GM21528 (cell line): Measurements from ENCODE around the gene SPR.
"Not testable (repeated sequence)": the region's sequence is repeated elsewhere in the genome, so short reads cannot be mapped to it uniquely, and the experiment has no call there.

Experiments used
- ATAC-seq: cut with Tn5 transposase; IDR thresholded peaks from one replicate; pipeline ENCODE4 v1.9.1; 2021; ENCODE audit warnings: mild to moderate bottlenecking, moderate library complexity; ENCODE audit not compliant: unreplicated experiment, low FRiP score

SPR gene

DNA sequence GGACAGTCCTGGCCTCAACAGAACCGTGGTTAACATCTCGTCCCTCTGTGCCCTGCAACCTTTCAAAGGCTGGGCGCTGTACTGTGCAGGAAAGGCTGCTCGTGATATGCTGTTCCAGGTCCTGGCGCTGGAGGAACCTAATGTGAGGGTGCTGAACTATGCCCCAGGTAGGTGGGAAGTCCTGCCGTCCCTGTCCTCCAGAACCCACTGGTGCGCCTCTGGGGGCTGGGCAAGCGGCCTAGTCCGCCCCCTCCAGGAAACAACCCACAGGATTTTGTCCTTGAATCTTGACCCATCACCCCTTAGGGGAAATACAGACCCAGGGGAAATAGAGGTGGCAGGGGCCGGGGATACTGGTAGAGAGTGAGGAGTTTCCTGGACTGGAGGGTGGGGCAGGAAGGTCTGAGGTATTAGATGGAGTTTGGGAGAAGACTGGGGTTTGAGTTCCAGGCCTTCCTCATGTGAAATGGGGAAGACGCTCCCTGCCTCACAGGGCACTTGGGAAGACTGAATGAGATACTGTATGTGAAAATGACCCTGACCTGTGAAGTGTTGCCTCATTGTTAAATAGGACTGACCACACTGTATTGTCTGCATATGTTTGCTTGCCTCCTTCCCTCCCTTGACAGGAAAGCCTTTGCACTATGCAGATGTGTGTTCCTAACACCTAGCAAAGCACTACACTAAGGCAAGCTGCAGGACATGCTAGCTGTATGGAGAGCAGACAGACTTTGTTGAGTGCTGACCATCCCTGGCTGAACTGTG is 1.4 kb downstream of the SPR start:
- ATAC-seq: no peak

DNA sequence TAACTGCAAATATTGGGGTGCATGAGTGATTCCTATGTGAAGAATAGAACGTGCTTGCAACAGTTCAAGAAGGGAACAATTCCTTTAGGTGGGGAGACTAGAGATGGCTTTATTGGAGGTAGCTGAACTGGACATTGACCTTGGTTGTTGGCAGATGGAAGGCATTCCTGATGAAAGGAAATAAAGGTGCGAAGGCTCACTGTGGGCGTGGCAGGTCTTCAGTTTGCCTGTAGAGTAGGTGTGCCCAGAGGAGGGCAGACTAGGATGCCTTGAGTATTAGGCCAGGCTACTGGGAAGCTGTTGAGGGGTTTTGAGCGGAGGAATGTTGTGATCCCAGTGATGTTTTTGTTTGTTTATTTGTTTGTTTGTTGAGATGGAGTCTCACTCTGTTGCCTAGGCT is 2.8 kb downstream of the SPR start:
- ATAC-seq: no peak

DNA sequence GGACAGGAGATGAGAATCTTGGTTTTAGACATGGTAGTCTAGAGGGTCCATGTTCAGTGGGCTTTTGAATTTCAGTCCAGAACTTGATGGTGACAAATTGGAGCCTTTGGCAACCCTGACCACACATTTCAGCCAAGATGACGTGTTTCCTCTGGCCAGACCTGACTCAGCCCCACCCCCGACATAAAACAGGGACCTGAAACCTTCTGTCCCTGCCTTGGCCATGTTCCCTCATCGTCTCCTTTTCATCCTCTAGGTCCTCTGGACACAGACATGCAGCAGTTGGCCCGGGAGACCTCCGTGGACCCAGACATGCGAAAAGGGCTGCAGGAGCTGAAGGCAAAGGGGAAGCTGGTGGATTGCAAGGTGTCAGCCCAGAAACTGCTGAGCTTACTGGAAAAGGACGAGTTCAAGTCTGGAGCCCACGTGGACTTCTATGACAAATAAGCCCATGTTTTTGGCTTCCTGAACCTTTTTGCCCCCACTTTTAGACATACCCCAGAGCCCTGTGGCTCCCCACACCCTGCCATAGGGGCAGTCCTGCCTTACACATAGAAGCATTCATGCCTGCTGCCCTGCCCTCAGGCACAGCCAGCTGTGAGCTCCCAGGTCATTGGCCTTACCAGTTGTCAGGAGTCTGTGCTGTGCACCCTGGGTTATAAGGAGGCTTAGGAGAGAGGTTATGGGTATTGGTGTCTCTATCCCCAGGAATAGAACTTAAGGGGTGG is 4.0 kb downstream of the SPR start:
- no peak for ATAC-seq

DNA sequence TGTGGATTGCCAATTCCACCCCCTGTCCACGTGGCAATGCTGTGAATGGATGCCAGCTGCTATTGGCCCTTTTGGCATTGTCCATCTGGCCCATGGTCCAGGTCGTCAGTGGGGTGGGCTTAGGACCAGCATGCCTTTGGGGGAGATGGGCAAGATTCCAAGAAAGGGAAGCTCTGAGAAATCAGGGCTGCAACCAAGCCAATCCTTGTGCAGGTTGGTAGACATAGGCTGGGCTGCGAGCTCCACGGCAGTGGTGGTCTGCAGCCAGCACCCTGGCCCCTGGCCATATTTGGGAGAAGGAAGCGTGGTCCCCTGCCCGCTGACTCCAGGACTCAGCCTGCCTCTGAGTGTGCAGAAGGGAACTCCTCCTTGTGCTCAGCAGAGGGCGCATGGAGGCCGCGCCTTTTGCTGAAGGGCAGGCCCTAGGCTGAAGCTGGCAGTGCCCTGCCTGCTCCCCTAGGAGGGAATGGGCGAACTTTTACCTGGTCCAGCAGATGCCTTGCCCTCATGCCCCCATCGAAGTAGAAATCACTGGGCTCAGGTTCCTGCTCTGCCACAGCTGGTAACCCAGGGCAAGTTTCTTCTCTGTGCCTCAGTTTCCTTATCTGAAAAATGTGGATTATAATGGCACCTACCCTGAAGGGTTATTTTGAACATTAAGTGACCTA is 5.4 kb downstream of the SPR start:
- peak; percentile 57 for ATAC-seq

DNA sequence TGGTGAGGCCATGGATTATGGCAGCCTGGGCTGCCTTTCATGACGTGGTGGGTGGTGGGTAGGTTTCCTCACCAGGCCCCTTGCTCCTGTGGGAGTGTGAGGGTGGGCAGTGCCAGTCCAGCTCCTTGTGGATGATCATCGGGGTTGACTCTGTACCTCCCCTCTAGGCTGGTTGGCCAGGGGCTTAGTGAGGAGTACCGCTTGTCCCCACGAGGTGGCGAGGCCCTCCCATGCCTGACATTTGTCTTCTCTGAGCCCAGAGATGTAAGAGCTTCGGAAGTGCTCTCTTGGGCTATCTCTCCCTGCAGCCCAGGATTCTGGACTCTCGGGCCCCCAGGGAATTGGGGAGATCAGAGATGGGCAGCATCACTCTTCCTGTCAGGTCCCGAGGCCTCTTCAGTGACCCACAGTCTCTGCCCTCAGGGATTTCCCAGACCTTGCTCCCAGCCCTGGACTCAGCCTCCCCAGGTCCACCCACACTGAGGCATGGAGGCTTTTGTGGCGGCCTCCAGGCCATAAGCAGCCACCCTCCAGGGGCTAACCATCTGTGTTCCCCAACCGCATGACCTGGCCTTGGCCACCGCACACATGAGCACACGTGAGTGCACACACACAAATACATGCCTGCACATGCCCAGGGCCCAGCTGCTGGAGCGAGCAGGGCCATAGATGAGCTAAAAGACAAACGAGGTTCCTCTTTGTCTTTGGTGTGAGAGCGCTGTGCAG is 6.5 kb downstream of the SPR start:
- peak; percentile 71 for ATAC-seq

DNA sequence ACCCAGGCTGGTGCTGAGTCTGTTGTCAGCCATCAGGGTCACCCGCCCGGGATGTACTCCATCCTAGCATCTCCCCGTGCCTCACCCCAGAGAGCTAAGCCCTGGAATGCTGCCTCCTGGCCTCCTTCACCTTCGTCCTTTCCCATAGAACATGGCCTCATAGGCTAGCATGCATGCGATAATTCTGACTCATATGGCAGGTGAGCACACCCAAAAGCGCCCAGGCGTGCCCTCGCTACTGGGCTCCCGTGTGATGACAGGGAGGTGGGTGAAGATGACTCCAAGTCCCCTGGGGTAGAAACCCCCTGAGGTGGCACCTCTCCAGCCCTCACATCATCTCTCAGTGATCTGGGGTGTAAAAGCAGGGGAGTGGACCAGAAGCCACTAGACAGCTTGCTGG is 7.3 kb downstream of the SPR start:
- no peak for ATAC-seq

DNA sequence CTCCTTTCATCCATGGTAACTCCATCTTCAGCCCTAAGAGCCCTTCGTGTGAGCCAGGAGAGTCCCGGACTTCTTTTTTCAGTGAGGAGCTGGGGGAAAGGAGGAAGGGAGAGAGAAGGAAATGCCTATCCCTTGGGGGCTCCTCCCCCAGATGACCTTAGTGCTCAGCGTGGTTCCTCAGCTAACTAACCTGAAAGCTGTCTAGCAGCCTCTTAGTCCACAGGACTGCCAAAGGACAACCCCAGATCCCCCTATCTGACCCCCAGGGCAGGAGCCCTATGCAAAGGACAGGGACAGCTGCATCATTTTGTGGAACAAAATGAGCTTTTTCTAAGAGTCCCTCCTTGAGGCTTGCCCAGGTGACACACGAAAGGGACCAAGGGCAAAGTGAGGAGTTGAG is 7.9 kb downstream of the SPR start:
- ATAC-seq: no peak

DNA sequence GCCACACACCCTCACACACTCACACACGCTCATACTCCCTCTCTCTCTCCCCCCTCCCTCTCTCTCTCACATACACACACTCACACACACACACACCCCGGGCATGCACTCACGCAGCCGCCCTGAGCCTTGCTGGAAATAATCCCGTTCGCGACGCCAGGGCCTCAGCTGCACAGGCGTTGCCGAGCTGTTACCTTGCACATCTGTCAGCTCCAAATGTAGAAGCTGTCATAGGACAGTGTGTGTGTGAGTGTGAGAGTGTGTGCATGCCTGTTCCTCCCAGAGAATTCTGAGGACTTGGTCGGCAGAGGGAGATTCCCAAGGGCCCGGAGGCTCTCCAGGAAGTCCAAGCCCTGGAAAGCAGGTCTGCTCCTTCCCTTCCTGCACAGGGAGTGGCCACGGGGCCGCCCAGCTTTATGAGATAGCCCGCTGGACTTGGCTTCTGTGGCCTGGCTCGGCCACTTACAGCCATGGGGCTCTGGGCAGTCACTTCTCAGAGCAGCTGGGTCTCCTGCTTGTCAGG is 8.6 kb downstream of the SPR start:
- ATAC-seq: no peak

DNA sequence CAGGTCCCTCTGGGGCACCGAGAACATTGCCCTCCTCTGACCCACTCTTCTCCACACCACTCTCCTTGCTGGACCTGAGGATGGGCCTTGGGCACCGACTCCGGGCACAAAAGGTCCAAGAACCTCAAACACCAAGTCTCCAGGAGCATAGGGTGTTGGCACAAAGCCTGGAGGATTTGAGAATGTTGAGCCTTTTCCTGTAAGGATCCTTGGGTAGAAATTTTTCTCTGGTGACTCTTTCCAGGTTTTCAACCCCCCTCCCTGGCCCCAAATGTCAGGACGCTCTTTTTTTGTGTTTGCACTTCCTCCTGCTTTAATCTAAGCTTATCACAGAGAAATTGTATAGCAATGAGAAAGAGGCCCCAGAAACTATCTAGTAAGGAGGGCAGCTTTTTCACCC is 9.2 kb downstream of the SPR start:
- ATAC-seq: no peak

DNA sequence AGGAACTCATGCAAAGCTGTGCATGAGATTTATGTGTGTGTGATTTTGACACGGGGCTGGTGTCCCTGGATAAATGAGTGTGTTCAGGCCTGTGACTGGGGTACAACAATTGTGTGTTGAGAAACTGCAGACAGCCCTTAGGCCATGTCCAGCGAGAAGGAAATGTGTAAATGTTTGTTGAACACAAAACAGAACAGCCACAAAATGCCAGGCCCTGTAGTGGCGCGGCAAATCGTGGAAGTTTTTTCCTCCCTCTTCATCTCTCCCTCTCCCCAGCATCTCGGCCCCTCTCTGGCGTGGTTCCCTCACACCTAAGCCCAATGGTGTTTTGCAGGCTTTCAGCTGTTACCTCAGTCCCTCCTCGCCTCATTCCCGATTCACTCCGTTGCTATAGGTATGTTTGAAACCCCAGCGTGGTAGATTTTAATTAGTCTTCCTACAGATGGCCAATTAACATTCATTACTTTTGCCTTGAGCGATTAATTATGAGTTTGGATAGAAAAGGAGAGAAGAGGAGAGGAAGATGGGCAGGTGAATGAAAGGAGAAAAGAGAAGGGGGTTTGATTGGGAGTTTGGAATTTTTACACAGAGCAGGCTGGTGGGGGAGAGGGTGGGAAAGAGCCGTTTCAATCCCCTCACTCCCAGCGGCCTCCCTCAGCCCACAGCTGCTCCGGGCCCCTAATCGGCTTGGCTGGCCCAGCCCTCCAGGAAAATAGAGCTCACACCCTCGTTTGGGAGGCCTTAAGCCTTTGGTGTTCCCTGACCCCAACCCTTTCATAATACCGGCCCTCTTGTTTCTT is 10.8 kb downstream of the SPR start:
- no peak for ATAC-seq

DNA sequence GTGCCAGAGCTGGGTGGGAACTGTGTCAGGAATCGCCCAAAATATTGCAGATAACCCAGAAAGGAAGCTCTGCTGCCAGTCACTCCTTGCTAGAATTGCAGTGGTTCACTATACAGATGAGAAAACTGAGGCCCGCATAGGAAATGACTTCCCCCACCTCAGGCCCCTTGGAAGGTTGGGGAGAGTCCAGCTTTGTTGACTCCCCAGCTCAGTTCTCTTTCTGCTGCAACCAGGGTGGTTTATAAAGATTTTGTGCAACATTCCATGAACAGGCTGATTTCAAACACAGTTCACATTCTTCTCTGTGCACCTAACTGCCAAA is 11.3 kb downstream of the SPR start:
- no peak for ATAC-seq

DNA sequence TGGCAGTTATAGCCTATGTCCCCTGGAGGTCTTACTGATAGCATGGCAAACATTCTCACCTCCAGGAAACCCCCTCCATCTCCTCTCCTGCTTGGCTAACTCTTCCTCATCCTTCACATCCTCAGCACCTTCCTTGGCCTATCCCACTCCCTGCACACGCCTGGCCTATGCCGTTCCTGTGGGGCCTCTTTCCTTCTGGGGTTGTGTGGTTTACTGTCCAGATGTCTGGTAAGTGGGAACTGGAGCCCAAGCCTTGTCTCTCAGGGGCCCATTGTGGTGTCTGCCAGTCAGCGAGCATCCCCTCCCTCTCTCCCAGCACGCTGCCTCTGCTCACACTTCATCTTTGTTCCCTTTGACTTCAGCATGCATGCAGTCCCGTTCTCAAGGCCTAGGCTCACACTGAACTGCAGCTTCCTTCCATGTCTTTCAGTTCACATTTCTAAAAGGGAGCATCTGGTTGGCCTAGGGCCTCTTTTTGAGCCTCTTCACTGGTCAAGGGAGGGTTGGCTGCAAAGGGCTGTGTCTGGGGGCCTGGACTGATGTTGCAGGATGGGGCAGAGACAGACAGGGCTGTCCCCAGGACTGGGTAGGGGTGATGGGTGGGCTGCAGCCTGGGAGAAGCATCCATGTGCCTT is 13.1 kb downstream of the SPR start:
- ATAC-seq: no peak

DNA sequence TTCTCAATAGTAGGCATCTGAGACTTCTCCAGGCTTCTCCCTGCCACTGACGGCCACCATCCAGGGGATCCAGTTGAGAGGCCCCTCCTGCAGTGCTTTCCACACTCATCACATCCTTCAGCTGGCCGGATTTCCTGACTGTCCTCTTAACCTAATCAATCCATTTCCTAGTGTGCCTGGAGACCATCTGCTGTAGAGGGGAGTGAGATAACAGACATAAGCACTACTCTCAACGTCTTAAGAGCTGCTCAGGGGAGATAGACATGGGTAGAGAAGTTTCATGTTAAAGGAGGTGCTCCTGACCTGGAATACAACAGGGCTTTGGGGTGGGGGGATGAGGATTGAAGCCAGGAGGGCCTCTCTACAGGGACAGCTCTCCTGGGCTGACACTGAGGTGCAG is 14.2 kb downstream of the SPR start:
- ATAC-seq: no peak

DNA sequence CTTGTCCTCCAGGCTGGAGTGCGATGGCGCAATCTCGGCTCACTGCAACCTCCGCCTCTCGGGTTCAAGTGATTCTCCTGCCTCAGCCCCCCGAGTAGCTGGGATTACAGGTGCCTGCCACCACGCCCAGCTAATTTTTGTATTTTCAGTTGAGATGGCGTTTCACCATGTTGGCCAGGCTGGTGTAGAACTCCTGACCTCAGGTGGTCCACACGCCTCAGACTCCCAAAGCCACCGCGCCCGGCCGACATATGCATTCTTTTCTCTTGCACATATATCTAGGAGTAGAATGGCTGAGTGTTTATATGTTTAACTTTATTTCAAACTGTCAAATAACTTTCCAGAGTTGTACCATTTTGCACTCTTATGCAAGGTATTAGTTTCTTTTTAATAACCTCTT is 20.2 kb downstream of the SPR start:
- not testable (repeated sequence) for ATAC-seq

DNA sequence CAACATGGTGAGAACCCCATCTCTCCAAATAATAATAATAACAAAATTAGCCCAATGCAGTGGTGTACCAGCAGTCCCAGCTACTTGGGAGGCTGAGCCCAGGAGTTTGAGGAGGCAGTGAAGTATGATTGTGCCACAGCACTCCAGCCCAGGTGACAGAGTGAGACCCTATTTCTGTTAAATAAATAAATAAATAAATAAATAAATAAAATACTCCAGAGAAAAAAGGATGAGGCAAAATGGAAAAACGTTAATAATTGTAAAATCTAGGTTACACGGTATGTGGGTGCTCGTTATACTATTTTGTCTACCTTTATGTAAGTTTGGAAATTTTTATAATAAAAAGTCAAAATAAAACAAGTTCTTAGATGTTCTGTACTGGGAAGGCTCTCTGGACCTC is 21.5 kb downstream of the SPR start:
- no peak for ATAC-seq

DNA sequence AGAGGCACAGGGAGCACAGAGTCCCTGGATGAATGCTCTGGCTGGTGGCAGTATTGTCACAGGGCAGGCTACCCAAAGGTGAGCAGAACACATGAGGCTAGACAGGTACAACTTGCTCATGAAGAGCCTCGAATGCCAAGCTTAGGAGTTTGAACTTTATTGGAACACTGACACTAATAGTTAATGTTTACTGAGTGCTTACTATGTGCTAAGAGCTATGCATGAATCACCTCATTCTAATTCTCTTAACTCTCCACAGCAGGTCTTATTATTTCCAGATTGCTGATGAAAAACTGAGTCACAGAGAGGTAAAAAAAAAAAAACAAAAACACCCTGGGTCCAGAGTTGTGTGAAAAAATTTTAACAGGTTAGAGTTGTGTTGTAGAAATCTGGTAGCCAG is 24.0 kb downstream of the SPR start:
- ATAC-seq: no peak

DNA sequence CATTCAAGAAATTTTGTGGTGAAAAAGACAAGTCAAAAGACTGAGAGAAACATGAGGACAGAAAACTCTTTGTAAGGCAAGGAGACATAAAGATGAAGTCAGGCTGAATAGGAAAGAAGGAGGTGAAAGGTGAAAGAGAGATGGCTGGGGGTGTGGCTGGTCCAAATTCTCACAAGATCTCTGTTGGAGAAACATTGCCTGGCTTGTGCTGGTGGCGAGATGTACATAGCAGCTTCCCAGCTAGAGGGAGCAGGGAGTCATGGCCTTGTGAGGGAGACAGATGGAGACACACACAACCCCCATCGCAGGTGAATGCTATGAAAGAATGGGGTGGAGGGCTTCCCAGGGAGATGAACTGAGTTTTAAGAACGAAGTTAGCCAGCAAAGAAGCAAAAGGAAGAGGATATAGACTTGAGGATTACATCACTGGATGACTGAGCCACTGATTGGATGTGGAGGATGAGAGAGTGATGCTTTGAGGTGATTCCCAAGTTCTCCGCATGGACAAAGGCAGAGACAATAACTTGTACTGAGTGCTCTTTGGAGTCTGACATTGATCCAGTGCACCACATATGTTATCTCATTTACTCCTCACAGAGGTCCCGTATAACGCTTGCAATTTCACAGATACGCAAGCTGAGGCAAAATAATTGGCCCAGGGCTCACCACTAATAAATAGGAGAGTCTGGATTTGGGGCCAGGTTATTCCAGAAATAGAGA is 26.4 kb downstream of the SPR start:
- ATAC-seq: no peak

DNA sequence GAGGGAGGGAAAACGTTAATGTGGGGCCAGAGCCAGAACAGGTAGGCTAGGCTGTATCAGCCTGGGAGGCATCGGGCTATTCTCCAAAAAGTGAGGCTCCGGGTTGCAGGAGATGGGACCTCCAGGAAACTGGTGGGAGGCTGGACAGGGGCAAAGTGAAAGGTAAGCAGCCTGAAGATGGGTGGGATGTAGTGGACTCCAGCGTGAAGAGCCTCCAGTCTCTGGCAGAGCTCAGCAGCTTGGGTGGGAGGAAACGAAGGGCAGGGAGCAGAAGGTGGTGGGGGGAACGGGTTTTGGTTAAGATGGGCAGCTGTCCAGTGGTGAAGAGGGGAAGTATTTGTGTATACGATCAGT is 27.0 kb downstream of the SPR start:
- ATAC-seq: no peak
